ENCODE data around the gene LRRIQ1. TPM values are rescaled to one million over a fixed set of nuclear protein-coding genes. Genes with fewer than 3 reads are reported as not detected.

LRRIQ1 gene
- total RNA-seq, 4 donors from 2014 or later, result 1.3 to 6.8 (median 4.4) TPM

DNA sequence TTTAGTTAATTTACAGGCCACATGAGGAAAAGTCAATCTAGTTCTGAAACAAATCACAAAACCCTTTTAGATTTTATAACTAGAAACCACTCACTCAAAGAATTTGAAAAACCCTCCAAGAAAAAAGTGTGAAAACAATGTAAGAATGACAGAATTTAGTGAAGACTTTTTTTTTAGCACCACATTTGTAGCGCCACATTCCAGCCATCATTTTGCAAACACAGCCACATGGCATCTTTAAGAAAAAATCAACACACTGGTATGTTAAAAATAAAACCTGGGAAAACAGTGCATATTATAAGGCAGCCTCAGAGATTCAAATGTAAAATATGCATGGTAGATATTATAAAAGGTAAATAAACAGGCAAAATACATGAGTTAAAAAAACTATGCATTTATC, 221.5 kb downstream of the LRRIQ1 start:
- no peaks in the 10 kb centered on the region for H3K27me3 ChIP-seq
- TF ChIP-seq, protein P1, sequence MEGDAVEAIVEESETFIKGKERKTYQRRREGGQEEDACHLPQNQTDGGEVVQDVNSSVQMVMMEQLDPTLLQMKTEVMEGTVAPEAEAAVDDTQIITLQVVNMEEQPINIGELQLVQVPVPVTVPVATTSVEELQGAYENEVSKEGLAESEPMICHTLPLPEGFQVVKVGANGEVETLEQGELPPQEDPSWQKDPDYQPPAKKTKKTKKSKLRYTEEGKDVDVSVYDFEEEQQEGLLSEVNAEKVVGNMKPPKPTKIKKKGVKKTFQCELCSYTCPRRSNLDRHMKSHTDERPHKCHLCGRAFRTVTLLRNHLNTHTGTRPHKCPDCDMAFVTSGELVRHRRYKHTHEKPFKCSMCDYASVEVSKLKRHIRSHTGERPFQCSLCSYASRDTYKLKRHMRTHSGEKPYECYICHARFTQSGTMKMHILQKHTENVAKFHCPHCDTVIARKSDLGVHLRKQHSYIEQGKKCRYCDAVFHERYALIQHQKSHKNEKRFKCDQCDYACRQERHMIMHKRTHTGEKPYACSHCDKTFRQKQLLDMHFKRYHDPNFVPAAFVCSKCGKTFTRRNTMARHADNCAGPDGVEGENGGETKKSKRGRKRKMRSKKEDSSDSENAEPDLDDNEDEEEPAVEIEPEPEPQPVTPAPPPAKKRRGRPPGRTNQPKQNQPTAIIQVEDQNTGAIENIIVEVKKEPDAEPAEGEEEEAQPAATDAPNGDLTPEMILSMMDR (IDR thresholded peaks at IDR 0.05), result no peak
- no peak for TF ChIP-seq POLR2A (IDR thresholded peaks at IDR 0.05)
- WGBS, 2 donors, result 86 to 100% methylated on average over 1 of the region's 1 CpG
- no peak overlapping the region for H3K27ac ChIP-seq
- H3K36me3 ChIP-seq, result no peaks in the 10 kb centered on the region
- DNase-seq, result no peak
- no peak overlapping the region for H3K4me3 ChIP-seq (replicated peaks in 1 of 3)
- H3K4me1 ChIP-seq, result no peaks in the 10 kb centered on the region
- intact Hi-C loops (cut with DNase I), result no loop called here
- no peaks in the 10 kb centered on the region for H3K9me3 ChIP-seq

DNA sequence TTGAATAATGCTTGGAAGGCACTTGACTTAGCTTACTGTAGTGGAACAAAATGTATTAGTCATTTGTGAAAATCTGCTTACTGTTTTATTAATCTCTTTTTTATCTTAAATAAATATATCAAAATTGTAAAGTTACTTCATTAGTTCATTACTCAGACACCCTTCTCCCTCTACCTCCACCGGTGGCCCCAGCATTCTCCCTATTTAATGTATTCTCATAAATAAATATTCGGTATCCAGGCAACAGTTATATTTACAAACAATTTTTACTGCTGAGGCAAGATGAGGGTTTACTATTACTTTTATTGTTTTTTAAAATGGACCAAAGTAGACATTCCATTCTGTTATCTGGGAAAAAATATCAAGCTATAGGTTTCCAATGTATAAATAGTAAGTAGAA, 224.3 kb downstream of the LRRIQ1 start:
- no peak for TF ChIP-seq POLR2A (IDR thresholded peaks at IDR 0.05)
- TF ChIP-seq, protein P1 (IDR thresholded peaks at IDR 0.05), result no peak
- H3K9me3 ChIP-seq, result no peaks in the 10 kb centered on the region
- DNase-seq, result no peak
- H3K27ac ChIP-seq, result no peak overlapping the region
- 86% methylated on average over 2 of the region's 2 CpGs for WGBS, 2 donors
- H3K27me3 ChIP-seq, result no peaks in the 10 kb centered on the region
- H3K4me3 ChIP-seq (replicated peaks in 1 of 3), result no peak overlapping the region
- intact Hi-C loops (cut with DNase I), result no loop called here
- H3K4me1 ChIP-seq, result no peaks in the 10 kb centered on the region
- no peaks in the 10 kb centered on the region for H3K36me3 ChIP-seq

DNA sequence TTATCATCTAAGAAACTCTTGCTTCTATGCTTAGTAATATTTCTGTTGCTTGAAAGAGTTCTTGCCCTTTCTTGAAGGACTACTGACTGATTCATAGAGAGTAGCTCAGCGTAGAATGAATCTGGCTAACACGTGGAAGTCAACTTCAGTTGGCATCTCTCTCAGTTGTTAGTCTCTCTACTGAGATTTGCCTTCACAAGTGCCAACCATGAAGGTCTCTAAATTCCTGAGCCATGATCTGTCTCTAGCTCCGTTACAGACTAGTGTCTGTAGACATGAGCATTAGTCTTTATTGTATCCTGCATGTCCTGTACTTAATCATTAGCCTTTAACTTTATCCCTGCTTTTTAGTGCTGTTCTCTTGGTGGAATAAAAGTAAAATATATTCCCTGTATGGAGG, 224.7 kb downstream of the LRRIQ1 start:
- no peaks in the 10 kb centered on the region for H3K9me3 ChIP-seq
- intact Hi-C loops (cut with DNase I), result no loop called here
- no peak for TF ChIP-seq POLR2A (IDR thresholded peaks at IDR 0.05)
- TF ChIP-seq, protein P1 (IDR thresholded peaks at IDR 0.05), result no peak
- no peak overlapping the region for H3K4me3 ChIP-seq (replicated peaks in 1 of 3)
- H3K27ac ChIP-seq, result no peak overlapping the region
- no peaks in the 10 kb centered on the region for H3K4me1 ChIP-seq
- 67 to 68% methylated on average over 3 of the region's 3 CpGs for WGBS, 2 donors
- H3K36me3 ChIP-seq, result no peaks in the 10 kb centered on the region
- no peaks in the 10 kb centered on the region for H3K27me3 ChIP-seq
- DNase-seq, result no peak

DNA sequence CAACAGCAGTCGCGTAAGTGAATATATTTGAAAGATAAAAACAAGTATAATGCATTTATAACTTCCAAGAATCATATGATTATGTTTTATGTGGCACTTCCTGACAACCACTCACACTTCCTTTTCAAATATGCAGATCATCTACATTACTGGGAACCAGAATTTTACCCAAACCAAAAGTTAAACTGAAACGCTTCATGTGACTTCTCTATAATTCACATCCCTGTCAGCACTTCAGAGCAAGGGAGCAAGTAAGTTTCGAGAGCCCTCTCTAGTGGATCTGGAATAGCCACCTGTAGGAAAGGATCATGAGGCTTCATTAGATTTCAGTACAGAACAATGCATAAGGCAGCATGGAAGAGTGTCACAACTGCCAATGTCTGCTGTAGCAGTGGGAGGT, 230.2 kb downstream of the LRRIQ1 start:
- WGBS, 2 donors, result 67 to 72% methylated on average over 4 of the region's 4 CpGs

More for the DNA sequence above, 230.2 kb downstream of the LRRIQ1 start:
- no peak for DNase-seq
- no peak overlapping the region for H3K4me3 ChIP-seq (replicated peaks in 1 of 3)
- H3K9me3 ChIP-seq, result no peaks in the 10 kb centered on the region
- no peaks in the 10 kb centered on the region for H3K27me3 ChIP-seq
- no peaks in the 10 kb centered on the region for H3K36me3 ChIP-seq
- H3K27ac ChIP-seq, result no peak overlapping the region
- intact Hi-C loops (cut with DNase I), result no loop called here
- TF ChIP-seq, protein P1 (IDR thresholded peaks at IDR 0.05), result no peak
- TF ChIP-seq POLR2A (IDR thresholded peaks at IDR 0.05), result no peak
- H3K4me1 ChIP-seq, result no peaks in the 10 kb centered on the region

All from thyroid gland (tissue), 4 donors.